GM18858 (cell line): ENCODE measurements around the gene ADARB2.

Experiments
- ATAC-seq: cut with Tn5 transposase; IDR thresholded peaks from one replicate; pipeline ENCODE4 v1.9.1; 2021; ENCODE audit not compliant: unreplicated experiment

The ADARB2 gene

GRCh38 chr10:1380088-1380671, 357.1 kb downstream of the ADARB2 start:
- no peak for ATAC-seq

DNA sequence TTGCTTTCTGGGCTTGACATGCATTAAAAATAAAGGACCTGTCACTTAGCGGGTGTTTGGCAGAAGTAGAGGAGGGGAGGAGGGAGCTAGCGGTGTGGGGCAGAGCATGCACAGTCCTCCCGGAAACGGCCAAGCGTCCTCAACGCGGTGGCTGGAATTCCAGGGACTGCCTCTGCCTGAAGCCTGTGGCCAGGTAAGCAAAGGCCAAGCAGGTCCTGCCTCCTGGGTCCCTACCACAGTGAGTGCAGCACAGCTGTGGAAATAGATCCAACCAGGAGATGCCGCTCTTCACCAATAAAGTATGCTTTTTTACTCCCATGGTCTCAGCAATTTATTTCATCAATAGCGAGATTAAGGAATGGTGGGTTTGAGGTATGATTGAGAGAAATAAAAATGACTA, 357.7 kb downstream of the ADARB2 start:
- no peak for ATAC-seq

DNA sequence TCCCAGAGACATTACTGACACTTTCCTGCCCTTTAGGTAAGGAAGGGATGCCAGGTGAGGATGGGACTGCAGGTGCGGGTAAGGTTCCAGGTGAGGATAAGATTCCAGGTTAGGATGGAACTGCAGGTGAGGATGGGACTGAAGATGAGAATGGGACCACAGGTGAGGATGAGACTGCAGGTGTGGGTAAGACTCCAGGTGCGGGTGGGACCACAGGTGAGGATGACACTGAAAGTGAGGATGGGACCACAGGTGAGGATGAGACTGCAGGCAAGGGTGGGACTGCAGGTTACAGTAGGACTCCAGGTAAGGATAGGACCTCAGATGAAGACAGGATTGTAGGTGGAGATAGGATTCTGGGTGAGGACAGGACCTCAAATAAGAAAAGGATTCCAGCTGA, 358.9 kb downstream of the ADARB2 start:
- no peak for ATAC-seq

DNA sequence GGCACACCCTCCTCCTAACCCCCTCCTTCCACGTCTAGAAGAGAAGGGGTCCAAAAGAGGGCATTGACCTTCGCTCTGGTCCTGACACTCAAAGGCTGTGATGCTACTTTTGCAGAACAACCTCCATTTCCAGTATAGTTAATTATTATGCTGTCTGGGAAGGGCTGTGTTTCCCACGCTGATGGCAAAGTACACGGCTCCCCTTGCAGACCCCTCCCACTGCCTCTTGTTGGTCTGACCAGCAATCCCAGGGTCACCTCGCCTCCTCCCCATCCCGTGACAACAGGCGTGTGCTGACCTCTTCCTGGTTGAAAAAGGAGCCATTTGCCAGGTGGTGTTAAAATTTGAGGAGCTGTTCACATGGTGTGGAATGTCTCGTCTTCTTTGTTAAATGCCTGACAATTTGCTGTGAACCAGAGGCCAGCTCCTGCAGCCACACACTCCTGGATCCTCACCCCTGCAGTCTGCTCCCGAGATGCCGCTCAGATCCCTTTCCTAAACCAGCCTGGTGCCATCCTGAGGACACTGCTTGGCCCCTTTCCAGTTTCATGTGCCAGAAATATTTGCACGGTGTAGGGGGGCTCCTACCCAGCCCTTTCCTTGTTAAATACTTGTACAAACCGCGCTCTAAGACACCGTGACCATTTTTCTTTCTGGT, 359.5 kb downstream of the ADARB2 start:
- ATAC-seq, result no peak

- ATAC-seq, result no peak
Measured at GRCh38 chr10:1377231-1377630, 360.1 kb downstream of the ADARB2 start.

DNA sequence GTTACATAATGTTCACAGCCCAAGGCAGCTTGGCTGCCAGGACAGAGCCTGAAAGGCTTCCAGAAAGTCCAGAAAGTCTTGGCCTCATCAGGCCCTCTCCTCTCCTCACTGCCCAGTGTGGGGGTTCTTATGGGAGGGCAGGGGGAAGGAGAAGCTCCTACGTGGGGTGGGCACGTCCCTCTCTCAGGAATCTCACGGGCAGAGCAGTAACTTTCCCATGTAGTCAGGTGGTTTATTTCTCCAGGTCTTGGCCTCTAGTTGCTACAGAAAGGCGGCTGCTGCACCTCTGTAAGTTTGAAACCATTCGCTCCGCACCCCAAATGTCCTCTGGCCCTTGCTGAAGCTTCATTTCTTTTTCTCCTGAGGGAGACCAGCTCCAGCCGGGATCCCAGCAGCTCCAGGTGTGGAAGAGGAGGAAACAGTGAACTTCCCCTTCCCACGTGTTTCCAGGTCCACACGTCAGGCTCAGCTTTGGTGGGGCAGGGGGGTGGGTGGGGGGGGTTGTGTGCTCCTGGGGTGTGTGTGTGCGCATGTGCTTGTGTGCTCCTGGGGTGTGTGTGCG, 360.9 kb downstream of the ADARB2 start:
- no peak for ATAC-seq

- no peak for ATAC-seq
Measured at GRCh38 chr10:1375346-1376170, 361.8 kb downstream of the ADARB2 start.

GRCh38 chr10:1374511-1375345, 362.6 kb downstream of the ADARB2 start:
- no peak for ATAC-seq

DNA sequence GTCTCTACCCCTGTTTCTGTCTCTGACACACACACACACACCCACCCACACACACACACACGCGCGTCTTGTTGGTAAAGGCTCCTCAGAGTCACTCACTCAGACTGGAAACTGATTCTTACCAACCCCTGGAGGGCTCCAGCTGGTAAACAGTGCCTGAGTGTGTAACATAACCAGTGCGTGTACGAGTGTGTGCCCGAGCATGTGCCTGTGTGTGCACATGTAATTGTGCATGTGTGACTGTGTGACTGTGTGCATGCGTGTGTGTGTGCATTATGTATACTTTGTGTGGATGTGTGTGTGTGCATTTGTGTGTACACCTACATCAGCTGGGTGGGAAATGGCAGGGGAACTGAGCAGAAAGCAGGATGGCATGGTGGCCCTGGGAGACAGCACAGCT, 364.0 kb downstream of the ADARB2 start:
- ATAC-seq, result no peak

DNA sequence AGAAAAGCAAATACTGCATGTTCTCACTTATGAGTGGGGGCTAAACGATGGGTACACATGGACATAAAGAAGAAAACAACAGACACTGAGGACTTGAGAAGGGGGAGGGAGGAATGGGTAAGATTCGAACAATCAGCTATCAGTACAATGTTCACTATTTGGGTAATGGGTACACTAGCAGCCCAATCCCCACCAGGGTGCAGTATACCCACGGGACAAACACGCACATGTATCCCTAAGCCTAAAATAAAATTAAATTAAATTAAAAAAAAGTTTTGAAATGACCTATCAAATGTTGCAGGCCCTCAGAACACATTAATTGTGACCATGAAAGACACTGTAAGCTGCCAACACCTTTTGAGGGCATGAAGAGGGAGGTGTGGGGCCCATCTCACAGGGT, 365.1 kb downstream of the ADARB2 start:
- ATAC-seq, result no peak

DNA sequence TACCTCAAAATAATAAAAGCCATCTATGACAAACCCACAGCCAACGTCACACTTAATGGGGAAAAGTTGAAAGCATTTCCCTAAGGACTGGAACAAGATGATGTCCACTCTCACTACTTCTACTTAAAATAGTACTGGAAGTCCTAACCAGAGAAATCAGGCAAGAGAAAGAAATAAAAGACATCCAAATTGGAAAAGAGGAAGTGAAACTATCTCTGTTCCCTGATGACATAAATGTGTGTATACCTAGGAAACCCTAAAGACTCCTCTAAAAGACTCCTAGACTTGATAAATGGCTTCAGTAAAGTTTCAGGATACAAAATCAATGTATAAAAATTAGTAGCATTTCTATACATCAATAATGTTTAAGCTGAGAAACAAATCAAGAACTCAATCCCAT, 367.0 kb downstream of the ADARB2 start:
- no peak for ATAC-seq

DNA sequence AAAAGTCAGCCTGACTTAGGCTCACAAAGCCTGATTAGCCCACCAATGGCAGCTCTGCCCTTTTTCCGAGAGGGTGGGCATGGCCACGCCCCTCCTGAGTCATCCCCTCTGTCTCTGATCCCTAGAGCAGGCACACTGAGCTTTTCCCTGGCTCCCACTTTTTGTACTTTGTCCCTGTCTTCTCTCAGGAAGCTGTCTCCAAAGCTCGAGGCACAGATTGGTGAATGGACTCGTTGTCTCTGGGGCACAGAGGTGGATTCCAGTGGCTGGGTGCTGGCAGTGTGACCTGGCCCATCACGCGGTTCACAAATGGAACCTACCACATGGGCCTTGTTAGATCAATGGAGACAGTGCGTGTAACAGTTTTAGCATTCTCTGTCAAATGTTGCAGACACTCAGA, 367.7 kb downstream of the ADARB2 start:
- no peak for ATAC-seq

- no peak for ATAC-seq
Measured at GRCh38 chr10:1369197-1369596, 368.1 kb downstream of the ADARB2 start.

DNA sequence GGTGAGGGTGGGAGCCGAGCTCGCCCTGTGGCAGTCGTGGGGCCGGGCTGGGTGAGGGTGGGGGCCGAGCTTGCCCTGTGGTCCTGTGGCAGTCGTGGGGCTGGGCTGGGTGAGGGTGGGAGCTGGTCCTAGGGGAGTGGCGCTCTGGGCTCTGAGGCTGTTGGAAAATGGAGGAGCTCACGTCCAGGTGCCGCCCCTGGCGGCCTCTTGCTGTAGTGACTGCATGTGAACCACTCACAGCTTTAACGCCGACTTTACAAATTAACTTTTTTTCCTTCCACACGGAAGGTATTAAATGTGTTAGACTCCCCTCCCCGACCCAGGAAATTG, 368.5 kb downstream of the ADARB2 start:
- no peak for ATAC-seq

- no peak for ATAC-seq
Measured at GRCh38 chr10:1367938-1368841, 369.1 kb downstream of the ADARB2 start.

DNA sequence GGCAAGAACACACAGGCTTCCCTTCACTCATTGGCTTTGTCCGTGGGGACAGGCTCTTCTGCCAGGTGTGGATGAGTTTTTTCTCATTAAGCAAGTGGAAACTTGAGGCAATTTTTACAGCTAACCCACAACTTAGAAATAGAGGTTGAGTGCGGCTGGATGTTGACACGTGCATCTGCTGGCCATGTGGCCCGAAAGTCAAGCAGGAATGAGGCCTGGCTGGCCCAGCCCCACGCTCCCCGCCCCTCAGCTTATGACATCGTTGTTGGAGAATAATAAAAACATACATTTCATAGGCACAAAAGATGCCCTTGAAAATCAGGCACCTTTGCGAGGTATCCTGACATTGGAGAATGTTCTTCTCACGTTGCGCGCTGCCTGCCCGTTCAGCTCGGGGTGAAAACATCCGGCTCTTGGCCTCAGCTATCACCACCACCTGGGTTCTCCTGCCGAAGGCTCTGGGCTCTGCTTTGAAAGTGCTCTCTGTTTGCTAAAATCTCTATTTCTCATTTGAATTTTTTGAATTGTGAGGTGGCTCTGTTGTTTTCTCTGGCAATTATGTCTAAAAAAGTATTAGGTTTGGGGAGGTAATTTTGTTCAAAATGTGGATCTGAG, 370.4 kb downstream of the ADARB2 start:
- ATAC-seq, result no peak

- no peak for ATAC-seq
Measured at GRCh38 chr10:1366322-1366691, 371.0 kb downstream of the ADARB2 start.

DNA sequence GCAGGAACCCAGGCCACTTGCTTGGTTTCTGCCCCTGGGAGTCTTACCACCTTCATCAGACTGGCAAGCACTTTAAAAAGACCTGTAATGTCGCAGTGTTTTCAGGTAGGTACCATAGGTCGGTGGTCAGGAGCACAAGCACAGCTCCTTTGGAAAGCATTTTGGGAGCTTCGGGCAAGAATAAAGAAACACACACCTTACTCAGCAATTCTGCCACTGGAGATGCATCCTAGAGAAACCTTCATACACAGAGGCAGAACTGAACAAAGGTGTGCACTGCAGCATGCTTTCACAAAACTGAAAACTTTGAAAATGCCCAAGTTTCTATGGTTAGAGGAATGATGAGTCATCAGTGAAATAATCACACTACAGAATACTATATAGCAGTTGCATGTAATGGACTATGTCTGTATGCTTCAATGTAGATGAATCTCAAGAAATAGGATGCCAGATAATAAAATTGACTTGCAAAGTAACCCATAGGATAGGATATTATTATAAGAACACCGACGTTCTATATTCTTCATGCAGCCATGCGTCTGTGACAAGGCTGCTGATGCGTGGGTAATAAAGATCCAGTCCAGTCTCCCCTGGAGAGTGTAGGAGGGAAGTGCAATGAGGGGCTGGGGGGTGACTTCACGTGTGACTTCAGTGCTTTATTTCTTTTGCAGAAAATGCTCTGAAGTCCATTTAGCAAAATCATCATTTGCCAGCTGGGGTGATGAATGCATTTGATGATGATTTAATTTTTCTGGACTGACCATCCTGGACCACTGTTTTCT, 371.6 kb downstream of the ADARB2 start:
- ATAC-seq, result no peak
